ENCODE measurements around the gene FDXR. TPM values are rescaled to one million over a fixed set of nuclear protein-coding genes. Genes with fewer than 3 reads are reported as not detected.

FDXR gene
- total RNA-seq, 1 experiment from 2014 or later = 39.7 TPM

DNA sequence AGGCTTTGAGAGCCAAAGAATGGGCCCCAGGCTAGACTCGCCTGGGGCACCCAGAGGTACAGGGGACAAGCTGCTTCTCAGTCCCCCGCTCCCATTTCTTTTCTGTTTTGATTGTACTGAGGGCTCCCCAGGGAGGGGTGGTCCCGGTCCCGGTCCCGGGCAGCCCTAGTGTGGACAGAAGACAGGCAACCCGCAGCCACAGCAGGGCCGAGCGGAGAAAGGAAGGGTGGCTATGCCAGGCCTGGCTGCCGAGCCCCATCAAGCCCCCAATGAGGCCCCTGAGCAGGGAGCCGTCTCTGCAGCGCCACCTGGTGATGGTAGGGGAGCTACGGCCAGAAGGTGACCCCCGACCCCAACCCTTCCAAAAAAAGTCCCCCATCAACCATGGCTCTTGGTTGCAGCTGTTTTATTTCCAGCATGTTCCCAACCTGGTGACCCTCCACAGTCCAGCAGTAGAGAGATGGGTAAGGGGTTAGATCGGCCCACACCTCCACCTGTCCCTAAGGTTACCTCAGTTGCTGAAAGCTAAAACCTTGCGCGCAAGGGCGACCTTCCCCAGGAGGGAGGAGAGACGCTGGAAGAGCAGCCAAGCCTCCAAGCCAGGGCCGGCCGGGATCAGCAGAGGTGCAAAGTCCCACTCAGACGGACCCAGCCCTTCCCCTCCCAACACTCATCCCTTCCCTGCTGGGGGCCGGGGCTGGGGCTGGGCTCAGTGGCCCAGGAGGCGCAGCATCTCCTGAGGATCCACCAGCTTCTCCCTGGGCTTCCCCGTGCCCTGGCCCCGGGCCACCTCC, 10.5 kb downstream of the FDXR start:
- no peaks in the 10 kb centered on the region for H4K20me1 ChIP-seq (ENCODE audit: control insufficient read depth, insufficient read depth, insufficient read length)
- no peak overlapping the region for H3K4ac ChIP-seq (ENCODE audit: low read depth, low read length)
- no peaks in the 10 kb centered on the region for H3K9me3 Mint-ChIP-seq
- H3K23ac ChIP-seq (ENCODE audit: insufficient read length, low read depth, low read length) = no peak overlapping the region
- H3K36me3 Mint-ChIP-seq (ENCODE audit: insufficient read depth in 1 of 3, low read depth in 3 of 3) = peaks cover 3 to 16% (median 15%) of the 10 kb centered on the region in 3 experiments; a peak in 4 of 7 replicates
- peaks cover 48% of the 10 kb centered on the region for H3K27me3 Mint-ChIP-seq (ENCODE audit: low read depth)
- H4K8ac ChIP-seq (replicated peaks; ENCODE audit: insufficient read length, low read depth, low read length) = no peak overlapping the region
- H2BK12ac ChIP-seq (ENCODE audit: insufficient read length, low read depth, low read length) = no peak overlapping the region
- no peaks in the 10 kb centered on the region for H3K79me1 ChIP-seq (ENCODE audit: insufficient read depth, low read depth, low read length, poor library complexity, severe bottlenecking)
- no peak overlapping the region for H4K5ac ChIP-seq (ENCODE audit: insufficient read length, low read depth, low read length)
- no peak overlapping the region for H3K27ac ChIP-seq (ENCODE audit: insufficient read length, low read depth, low read length)
- TF ChIP-seq, protein P1, sequence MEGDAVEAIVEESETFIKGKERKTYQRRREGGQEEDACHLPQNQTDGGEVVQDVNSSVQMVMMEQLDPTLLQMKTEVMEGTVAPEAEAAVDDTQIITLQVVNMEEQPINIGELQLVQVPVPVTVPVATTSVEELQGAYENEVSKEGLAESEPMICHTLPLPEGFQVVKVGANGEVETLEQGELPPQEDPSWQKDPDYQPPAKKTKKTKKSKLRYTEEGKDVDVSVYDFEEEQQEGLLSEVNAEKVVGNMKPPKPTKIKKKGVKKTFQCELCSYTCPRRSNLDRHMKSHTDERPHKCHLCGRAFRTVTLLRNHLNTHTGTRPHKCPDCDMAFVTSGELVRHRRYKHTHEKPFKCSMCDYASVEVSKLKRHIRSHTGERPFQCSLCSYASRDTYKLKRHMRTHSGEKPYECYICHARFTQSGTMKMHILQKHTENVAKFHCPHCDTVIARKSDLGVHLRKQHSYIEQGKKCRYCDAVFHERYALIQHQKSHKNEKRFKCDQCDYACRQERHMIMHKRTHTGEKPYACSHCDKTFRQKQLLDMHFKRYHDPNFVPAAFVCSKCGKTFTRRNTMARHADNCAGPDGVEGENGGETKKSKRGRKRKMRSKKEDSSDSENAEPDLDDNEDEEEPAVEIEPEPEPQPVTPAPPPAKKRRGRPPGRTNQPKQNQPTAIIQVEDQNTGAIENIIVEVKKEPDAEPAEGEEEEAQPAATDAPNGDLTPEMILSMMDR (conservative IDR thresholded peaks at IDR 0.05) = peak; percentile 85
- H3K14ac ChIP-seq (ENCODE audit: insufficient read depth, low read length) = no peak overlapping the region; the same call in 1 of the 2 replicates
- peaks cover 13% of the 10 kb centered on the region for H3K23me2 ChIP-seq (ENCODE audit: insufficient read length, low read depth, low read length, poor library complexity, severe bottlenecking)
- no peak overlapping the region for H3K18ac ChIP-seq (ENCODE audit: insufficient read length, low read depth, low read length)
- no CpG with 5 or more reads among the region's 25 CpGs for WGBS (ENCODE audit: extremely low coverage, insufficient read length, low lambda C conversion rate)
- no peak overlapping the region for H2AFZ ChIP-seq (ENCODE audit: low read length)
- H3K4me1 Mint-ChIP-seq = peaks cover 14 to 18% of the 10 kb centered on the region in 2 experiments
- peak; percentile 93 for DNase-seq
- H3K9me3 ChIP-seq (ENCODE audit: control insufficient read depth, low read depth, low read length) = no peaks in the 10 kb centered on the region
- H2BK15ac ChIP-seq (ENCODE audit: low read depth, low read length) = no peak overlapping the region
- peak overlapping the region; percentile 41 for H3K4me2 ChIP-seq (ENCODE audit: insufficient read depth, insufficient read length, low read length)
- peak overlapping the region; percentile 39 to 65 for H3K4me3 Mint-ChIP-seq
- H3K27me3 ChIP-seq (ENCODE audit: insufficient read depth, low read length) = peaks cover 35% of the 10 kb centered on the region
- 0 out of 2 replicates have a peak, but pooled peaks cover 2% of the 10 kb centered on the region for H3K4me1 ChIP-seq (ENCODE audit: insufficient read depth, low read length)
- H2BK20ac ChIP-seq (ENCODE audit: low read depth, low read length, poor library complexity, severe bottlenecking) = no peak overlapping the region
- no peak overlapping the region for H3T11ph ChIP-seq (ENCODE audit: low read length)
- H3K27ac Mint-ChIP-seq = no peak overlapping the region
- H3K79me2 ChIP-seq (ENCODE audit: insufficient read depth, low read length) = no peaks in the 10 kb centered on the region
- no peak overlapping the region for H2AK5ac ChIP-seq (ENCODE audit: insufficient read length, low read length)
- H3K9ac ChIP-seq (ENCODE audit: extremely low read depth, insufficient read length, low read length) = no peak overlapping the region
- H4K91ac ChIP-seq (ENCODE audit: insufficient read length, low read depth, low read length) = no peak overlapping the region
- H2BK5ac ChIP-seq (ENCODE audit: insufficient read length, low read length) = no peak overlapping the region
- no peak overlapping the region for H3K56ac ChIP-seq (ENCODE audit: insufficient read length, low read depth, low read length)
- no peak overlapping the region for H2BK120ac ChIP-seq (ENCODE audit: low read depth, low read length, poor library complexity, severe bottlenecking)

All from H9 (cell line).